ENCODE results near the gene INSR. TPM values are rescaled to one million over a fixed set of nuclear protein-coding genes. Genes with fewer than 3 reads are reported as not detected.
A peak's percentile ranks its signal among the peaks of the same experiment; 100 is the strongest.

INSR gene
- total and polyA plus RNA-seq, 2 experiments from 2014 or later: 19.2 to 52.1 TPM

DNA sequence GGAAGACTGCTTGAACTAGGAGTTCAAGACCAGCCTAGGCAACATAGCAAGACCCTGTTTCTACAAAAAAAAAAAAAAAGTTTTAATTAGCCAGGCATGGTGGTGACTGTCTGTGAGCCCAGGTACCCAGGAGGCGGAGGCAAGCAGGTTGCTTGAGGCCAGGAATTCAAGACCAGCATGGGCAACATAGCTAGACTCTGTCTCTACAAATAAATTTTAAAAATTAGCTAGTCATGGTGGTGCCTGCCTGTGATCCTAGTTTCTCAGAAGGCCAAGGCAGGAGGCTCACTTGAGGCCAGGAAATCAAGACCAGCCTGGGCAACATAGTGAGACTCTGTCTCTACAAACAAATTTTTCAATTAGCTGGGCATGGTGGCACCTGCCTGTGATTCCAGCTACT is 6.1 kb downstream of the INSR start:
- Mint-ChIP-seq H3K36me3 (ENCODE audit: low read depth) (no peaks in the 10 kb centered on the region), H3K4me3 (no peak overlapping the region), H3K27ac (no peak overlapping the region; the same call in 1 of the 2 replicates), H3K4me1 (peaks cover 21% of the 10 kb centered on the region), H3K9me3 (no peaks in the 10 kb centered on the region), H3K27me3 (ENCODE audit: insufficient read depth, low read depth, poor library complexity) (peaks cover 8% of the 10 kb centered on the region)
- DNase-seq (ENCODE audit: low spot score) (no peak), ATAC-seq (no peak)
- H4K20me1 ChIP-seq (replicated peaks; ENCODE audit: insufficient read depth): peaks cover 8% of the 10 kb centered on the region
- H3K27ac ChIP-seq (ENCODE audit: low read depth): no peak overlapping the region
- H3K27me3 ChIP-seq (ENCODE audit: insufficient read depth): peaks cover 3% of the 10 kb centered on the region; the same call in 1 of the 2 replicates
- H3K36me3 ChIP-seq (ENCODE audit: insufficient read depth): no peaks in the 10 kb centered on the region; the same call in 1 of the 2 replicates
- no peak overlapping the region for H3K4me2 ChIP-seq
- H3K9me2 ChIP-seq (ENCODE audit: insufficient read depth): no peaks in the 10 kb centered on the region
- peaks cover 80% of the 10 kb centered on the region for H3K79me2 ChIP-seq (replicated peaks; ENCODE audit: insufficient read depth)
- no peak overlapping the region for H3K4me3 ChIP-seq
- H2AFZ ChIP-seq: no peak overlapping the region
- no peaks in the 10 kb centered on the region for H3F3A ChIP-seq (replicated peaks; ENCODE audit: low read depth)
- peaks cover 16% of the 10 kb centered on the region for H3K4me1 ChIP-seq (ENCODE audit: insufficient read depth)
- no peak for TF ChIP-seq EZH2 (IDR thresholded peaks at IDR 0.05; ENCODE audit: low read depth, unreplicated experiment)
- TF ChIP-seq ZNF114 (CRISPR knock-in tag; IDR thresholded peaks at IDR 0.05): no peak
- TF ChIP-seq CREB1 (CRISPR knock-in tag; IDR thresholded peaks at IDR 0.05; ENCODE audit: low read depth): no peak
- TF ChIP-seq, protein P1, sequence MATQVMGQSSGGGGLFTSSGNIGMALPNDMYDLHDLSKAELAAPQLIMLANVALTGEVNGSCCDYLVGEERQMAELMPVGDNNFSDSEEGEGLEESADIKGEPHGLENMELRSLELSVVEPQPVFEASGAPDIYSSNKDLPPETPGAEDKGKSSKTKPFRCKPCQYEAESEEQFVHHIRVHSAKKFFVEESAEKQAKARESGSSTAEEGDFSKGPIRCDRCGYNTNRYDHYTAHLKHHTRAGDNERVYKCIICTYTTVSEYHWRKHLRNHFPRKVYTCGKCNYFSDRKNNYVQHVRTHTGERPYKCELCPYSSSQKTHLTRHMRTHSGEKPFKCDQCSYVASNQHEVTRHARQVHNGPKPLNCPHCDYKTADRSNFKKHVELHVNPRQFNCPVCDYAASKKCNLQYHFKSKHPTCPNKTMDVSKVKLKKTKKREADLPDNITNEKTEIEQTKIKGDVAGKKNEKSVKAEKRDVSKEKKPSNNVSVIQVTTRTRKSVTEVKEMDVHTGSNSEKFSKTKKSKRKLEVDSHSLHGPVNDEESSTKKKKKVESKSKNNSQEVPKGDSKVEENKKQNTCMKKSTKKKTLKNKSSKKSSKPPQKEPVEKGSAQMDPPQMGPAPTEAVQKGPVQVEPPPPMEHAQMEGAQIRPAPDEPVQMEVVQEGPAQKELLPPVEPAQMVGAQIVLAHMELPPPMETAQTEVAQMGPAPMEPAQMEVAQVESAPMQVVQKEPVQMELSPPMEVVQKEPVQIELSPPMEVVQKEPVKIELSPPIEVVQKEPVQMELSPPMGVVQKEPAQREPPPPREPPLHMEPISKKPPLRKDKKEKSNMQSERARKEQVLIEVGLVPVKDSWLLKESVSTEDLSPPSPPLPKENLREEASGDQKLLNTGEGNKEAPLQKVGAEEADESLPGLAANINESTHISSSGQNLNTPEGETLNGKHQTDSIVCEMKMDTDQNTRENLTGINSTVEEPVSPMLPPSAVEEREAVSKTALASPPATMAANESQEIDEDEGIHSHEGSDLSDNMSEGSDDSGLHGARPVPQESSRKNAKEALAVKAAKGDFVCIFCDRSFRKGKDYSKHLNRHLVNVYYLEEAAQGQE (IDR thresholded peaks at IDR 0.05; ENCODE audit: unreplicated experiment): no peak
- no peak for TF ChIP-seq POLR2AphosphoS5 (IDR thresholded peaks at IDR 0.05; ENCODE audit: low read depth)
- no peak for TF ChIP-seq EZH2phosphoT487 (IDR thresholded peaks at IDR 0.05; ENCODE audit: unreplicated experiment)
- no peak for TF ChIP-seq JUNB (IDR thresholded peaks at IDR 0.05; ENCODE audit: unreplicated experiment)
- no peak for TF ChIP-seq ZNF331 (CRISPR knock-in tag; IDR thresholded peaks at IDR 0.05; ENCODE audit: low read depth)
- TF ChIP-seq, protein P2, sequence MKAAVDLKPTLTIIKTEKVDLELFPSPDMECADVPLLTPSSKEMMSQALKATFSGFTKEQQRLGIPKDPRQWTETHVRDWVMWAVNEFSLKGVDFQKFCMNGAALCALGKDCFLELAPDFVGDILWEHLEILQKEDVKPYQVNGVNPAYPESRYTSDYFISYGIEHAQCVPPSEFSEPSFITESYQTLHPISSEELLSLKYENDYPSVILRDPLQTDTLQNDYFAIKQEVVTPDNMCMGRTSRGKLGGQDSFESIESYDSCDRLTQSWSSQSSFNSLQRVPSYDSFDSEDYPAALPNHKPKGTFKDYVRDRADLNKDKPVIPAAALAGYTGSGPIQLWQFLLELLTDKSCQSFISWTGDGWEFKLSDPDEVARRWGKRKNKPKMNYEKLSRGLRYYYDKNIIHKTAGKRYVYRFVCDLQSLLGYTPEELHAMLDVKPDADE (IDR thresholded peaks at IDR 0.05): no peak

DNA sequence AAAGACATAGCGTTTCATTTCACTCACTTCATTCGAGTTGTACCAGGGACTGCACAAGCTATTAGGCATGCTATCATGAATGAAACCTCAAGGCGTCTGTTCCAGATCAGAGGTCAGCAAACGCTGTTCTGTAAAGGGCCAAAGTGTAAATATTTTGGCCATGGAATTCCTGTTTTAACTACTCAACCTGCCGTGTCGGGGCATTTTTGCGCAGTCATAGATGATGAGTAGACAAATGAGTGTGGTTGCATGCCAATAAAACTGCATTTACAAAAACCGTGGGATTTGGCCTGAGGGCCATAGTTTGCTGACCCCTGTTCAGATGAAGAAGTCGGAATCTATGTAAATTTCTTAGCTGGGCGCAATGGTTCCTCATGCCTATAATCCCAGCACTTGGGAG is 6.5 kb downstream of the INSR start:
- Histone ChIP-seq H3K9me2 (ENCODE audit: insufficient read depth) (no peaks in the 10 kb centered on the region), H3K4me3 (no peak overlapping the region), H3K4me2 (no peak overlapping the region), H3K79me2 (replicated peaks; ENCODE audit: insufficient read depth) (peaks cover 81% of the 10 kb centered on the region), H4K20me1 (replicated peaks; ENCODE audit: insufficient read depth) (peaks cover 8% of the 10 kb centered on the region), H3K4me1 (ENCODE audit: insufficient read depth) (peaks cover 13% of the 10 kb centered on the region), H3F3A (replicated peaks; ENCODE audit: low read depth) (no peaks in the 10 kb centered on the region), H2AFZ (no peak overlapping the region), H3K27ac (ENCODE audit: low read depth) (no peak overlapping the region), H3K36me3 (ENCODE audit: insufficient read depth) (no peaks in the 10 kb centered on the region; the same call in 1 of the 2 replicates), H3K27me3 (ENCODE audit: insufficient read depth) (peaks cover under 1% of the 10 kb centered on the region; the same call in 1 of the 2 replicates)
- H3K9me3 Mint-ChIP-seq: no peaks in the 10 kb centered on the region
- peaks cover 17% of the 10 kb centered on the region for H3K4me1 Mint-ChIP-seq
- peaks cover 4% of the 10 kb centered on the region for H3K27me3 Mint-ChIP-seq (ENCODE audit: insufficient read depth, low read depth, poor library complexity)
- H3K4me3 Mint-ChIP-seq: no peak overlapping the region
- no peaks in the 10 kb centered on the region for H3K36me3 Mint-ChIP-seq (ENCODE audit: low read depth)
- DNase-seq (ENCODE audit: low spot score) (no peak), ATAC-seq (no peak)
- H3K27ac Mint-ChIP-seq: peak overlapping the region; percentile 41; the same call in 1 of the 2 replicates
- TF ChIP-seq NANOG (IDR thresholded peaks at IDR 0.05; ENCODE audit: borderline replicate concordance) (no peak), ZNF114 (CRISPR knock-in tag; IDR thresholded peaks at IDR 0.05) (no peak), STAT1 (IDR thresholded peaks at IDR 0.05; ENCODE audit: unreplicated experiment) (no peak)
- TF ChIP-seq, protein P2 (IDR thresholded peaks at IDR 0.05): no peak
- TF ChIP-seq, protein P3, sequence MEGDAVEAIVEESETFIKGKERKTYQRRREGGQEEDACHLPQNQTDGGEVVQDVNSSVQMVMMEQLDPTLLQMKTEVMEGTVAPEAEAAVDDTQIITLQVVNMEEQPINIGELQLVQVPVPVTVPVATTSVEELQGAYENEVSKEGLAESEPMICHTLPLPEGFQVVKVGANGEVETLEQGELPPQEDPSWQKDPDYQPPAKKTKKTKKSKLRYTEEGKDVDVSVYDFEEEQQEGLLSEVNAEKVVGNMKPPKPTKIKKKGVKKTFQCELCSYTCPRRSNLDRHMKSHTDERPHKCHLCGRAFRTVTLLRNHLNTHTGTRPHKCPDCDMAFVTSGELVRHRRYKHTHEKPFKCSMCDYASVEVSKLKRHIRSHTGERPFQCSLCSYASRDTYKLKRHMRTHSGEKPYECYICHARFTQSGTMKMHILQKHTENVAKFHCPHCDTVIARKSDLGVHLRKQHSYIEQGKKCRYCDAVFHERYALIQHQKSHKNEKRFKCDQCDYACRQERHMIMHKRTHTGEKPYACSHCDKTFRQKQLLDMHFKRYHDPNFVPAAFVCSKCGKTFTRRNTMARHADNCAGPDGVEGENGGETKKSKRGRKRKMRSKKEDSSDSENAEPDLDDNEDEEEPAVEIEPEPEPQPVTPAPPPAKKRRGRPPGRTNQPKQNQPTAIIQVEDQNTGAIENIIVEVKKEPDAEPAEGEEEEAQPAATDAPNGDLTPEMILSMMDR (conservative IDR thresholded peaks at IDR 0.05; ENCODE audit: low read depth in 2 of 2): no peak
